ENCODE measurements around the gene WARS2.
"Not testable (repeated sequence)": the region's sequence is repeated elsewhere in the genome, so short reads cannot be mapped to it uniquely, and the experiment has no call there.

WARS2 gene

GRCh38 chr1:119136401-119136800 lies 4.1 kb downstream of the WARS2 start:
- no peak for DNase-seq

- DNase-seq, result no peak
These were observed 6.5 kb downstream of the WARS2 start for GRCh38 chr1:119133987-119134386.

DNA sequence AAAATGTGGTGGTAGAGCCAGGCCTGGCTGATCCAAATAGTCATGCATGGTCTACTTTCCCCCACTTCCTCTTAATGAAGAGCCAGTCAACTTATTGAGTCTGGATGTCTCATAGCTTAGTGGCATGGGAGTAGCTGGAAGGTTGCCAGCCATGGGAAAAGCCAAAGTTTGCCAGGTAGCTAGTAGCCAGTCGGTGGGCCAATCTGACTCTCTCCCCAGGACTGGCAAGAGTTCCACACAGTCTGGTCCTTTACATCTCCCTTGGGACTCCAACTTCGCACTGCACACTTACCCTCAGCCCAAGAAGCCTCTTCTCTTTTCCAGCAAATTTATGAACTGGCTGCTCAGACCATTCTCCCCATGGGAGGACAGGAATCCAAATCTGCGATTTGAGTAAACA lies 8.3 kb downstream of the WARS2 start:
- DNase-seq, result no peak

GRCh38 chr1:119125874-119126273 lies 14.6 kb downstream of the WARS2 start:
- no peak for DNase-seq

- no peak for DNase-seq
These were observed 15.7 kb downstream of the WARS2 start for GRCh38 chr1:119124764-119125163.

- not testable (repeated sequence) for DNase-seq
These were observed 18.6 kb downstream of the WARS2 start for GRCh38 chr1:119121872-119122271.

DNA sequence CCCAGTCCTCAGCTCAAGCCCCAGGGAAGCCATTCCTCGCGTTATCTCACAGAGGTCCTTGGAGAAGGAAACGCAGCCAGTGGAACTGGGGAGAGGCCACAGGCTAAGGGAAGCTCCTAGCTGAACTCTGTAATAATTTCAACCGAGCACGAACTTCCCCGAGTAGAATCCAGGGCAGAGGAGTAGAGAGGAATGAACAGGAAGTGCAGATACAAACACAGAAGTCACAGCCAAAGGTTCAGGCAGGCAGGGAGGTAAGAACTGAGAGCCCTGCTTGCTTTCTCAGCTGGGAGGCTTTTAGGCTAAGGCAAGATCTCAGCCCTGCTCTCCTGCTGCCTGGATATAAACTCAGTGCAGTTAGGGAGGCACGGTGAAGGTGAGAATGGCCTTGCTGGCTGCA lies 23.7 kb downstream of the WARS2 start:
- no peak for DNase-seq

DNA sequence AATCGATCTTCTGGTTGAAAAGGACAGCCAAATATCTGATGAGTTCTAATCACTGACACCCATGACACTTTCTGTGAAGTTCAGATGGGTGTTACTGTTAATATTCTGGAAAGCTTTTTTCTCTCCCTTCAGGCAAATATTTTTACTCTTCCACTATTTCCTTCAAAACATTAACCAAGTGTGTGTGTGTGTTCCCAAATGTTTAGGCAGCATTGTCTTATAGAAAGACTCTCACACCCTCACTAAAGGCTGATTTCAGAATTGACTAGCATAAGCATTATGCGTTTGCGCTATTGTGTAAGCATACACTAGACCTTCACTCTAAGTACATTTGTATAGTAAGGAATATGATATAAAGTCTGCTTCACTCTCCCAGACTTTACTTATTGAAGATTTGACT lies 24.7 kb downstream of the WARS2 start:
- DNase-seq, result no peak

DNA sequence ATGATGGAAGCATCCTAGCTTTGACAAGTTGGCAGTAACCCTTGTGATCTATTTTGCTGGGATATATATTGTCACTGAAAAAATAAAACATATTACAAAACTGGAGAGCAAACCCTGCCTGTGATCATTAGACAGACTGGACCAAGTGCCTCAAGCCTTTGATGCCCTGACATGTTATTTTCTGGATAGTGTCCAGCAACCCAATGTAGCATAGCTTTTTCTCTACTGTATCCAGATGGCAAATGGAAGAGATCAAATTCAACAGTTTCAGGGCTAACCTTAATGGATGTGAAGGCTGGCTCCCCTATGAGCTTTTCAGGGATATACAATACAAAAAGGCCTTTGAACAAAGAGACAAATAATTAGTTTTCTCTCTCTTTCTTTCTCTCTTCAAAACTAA lies 25.1 kb downstream of the WARS2 start:
- no peak for DNase-seq

GRCh38 chr1:119114786-119115185 lies 25.7 kb downstream of the WARS2 start:
- no peak for DNase-seq

- no peak for DNase-seq
These were observed 27.7 kb downstream of the WARS2 start for GRCh38 chr1:119112791-119113190.

DNA sequence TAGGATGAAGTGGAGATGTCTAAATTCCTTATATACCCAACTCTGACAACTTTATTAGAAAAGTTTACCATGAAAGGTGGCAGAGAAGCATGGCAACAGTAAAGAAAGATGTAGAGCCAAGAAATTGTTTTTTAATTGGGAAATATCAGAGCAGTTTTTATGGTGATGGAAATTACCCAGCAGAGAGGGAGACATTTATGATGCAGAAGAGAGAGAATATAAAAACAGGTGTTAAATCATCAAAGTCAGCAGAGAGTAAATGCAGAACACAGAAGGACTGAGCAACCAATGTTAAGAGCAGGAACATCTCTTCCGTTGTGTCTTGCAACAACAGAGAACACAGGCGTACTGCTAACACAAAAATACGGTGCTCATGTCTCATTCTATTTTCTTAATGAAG lies 28.2 kb downstream of the WARS2 start:
- DNase-seq, result no peak

DNA sequence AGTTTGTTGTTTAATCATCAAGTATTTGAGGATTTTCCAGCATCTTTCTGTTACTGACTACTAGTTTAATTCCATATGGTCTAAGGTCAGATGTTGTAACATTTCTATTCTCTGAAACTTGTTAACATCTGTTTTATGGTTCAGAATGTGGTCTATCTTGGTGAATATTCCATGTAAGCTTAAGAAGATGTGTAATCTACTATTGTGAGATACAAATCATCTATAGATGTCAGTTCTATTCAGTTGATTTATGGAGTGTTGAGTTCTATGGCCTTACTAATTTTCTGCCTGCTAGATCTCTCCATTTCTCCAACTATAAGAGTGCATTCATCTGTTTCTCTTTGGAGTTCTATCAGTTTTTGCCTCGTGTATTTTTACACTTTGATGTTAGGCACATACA lies 31.5 kb downstream of the WARS2 start:
- no peak for DNase-seq

GRCh38 chr1:119103764-119104163 lies 36.7 kb downstream of the WARS2 start:
- no peak for DNase-seq

DNA sequence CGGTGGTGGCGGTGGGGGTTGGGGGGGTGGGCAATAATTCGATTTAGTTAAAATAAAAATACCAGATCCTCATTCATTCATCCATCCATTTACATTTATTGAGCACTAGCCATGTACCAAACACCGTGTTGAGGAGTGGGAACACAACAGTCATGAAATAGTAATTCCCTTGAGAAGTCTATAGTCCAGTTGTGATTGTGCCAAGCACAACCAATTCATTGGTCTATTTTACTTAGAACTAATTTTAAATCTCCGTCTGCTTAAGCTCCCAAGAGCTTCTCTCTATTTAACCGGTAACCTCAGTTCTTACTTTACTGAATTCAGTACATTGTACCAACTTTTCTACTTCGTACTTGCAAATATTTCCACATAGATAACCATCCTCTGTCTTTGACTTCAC lies 38.4 kb downstream of the WARS2 start:
- DNase-seq, result no peak

DNA sequence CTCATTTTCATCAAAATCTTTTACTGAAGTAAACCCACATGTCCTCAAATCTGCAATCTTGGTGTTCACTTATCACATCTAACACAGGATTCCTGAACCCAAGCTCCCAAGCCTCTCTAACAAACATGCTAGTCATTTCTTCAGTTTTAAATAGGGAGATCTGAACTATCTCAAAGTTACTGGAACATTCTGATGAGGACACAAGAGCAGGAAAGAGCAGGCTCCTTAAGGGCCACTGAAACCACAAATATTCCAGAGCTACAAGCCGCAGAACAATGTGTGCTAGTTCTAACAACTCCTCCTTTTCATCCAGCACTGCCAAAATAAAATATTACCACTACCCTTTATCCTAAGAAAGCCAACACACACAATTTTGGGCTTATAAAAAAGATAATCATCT lies 38.9 kb downstream of the WARS2 start:
- DNase-seq, result no peak

DNA sequence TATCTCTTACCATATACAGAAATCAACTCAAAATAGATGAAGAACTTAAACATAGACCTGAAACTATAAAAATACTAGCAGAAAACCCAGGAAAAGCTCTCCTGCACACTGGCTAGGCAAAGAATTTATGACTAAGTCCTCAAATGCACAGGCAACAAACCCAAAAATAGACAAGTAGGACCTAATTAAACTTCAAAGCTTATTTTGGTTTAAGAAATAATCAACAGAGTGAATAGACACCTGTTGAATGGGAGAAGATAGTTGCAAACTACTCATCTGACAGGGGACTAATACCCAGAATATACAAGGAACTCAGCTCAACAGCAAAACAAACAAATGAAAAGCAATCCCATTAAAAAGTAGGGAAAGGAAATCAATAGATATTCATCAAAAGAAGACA lies 40.7 kb downstream of the WARS2 start:
- no peak for DNase-seq

- no peak for DNase-seq
These were observed 43.1 kb downstream of the WARS2 start for GRCh38 chr1:119097380-119097779.

DNA sequence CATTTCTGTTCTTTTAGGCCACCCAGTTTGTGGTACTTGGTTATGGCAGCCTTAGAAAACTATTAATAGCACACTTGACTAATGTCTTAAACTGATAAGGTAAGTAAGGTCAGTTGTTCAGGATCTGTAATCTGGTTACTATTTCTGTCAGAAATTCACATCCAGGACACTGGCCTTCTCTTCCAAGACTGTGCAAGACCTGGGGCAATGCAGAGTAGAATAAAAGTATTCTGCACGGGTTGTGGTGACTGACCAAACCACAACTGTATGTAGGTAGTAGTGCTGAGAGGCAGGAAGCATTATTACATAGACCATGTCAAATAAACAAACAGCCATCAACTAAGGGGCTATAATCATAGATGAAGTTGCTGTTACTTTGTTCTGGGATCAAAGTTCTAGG lies 46.7 kb downstream of the WARS2 start:
- no peak for DNase-seq

GRCh38 chr1:119091618-119092017 lies 48.8 kb downstream of the WARS2 start:
- DNase-seq, result no peak

DNA sequence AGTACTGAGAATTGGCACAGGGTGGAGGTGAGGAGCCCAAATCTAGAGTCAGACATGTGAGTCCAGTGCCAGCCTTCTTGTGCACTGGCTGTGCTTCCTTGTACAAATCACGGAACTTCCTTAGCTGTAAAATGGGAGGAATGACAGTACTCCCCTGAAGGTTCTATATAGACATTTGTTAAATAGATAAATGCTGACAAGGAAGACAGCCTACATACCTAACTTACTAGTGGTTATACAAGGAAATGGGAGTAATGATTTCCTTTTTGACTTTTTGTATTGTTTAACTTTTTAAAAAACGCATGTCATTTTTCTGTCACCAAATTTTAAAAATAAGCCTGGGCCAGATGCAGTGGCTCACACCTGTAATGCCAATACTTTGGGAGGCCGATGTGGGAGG lies 50.2 kb downstream of the WARS2 start:
- DNase-seq, result no peak

GRCh38 chr1:119086830-119087229 lies 53.6 kb downstream of the WARS2 start:
- DNase-seq, result no peak

DNA sequence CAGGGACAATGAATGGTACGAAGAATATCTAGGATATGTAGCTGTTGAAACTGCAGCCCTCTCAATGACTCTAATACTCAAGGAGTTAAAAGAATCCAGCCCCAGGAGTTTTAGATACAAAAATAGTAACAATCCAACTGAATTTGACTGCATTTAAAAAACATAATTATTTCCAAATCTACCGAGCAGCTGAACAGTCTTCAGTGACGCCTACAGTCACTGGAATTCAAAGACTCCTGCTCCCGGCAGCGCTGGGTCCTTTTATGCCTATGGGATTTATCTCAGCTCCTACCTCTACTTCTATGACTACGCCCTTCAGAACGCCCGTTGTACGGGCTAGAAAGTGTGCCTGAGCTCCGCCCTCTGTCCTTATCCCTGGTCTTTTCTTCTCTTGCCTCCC lies 55.7 kb downstream of the WARS2 start:
- no peak for DNase-seq

- no peak for DNase-seq
These were observed 56.5 kb downstream of the WARS2 start for GRCh38 chr1:119083980-119084379.

GRCh38 chr1:119083479-119083878 lies 57.0 kb downstream of the WARS2 start:
- DNase-seq, result no peak

DNA sequence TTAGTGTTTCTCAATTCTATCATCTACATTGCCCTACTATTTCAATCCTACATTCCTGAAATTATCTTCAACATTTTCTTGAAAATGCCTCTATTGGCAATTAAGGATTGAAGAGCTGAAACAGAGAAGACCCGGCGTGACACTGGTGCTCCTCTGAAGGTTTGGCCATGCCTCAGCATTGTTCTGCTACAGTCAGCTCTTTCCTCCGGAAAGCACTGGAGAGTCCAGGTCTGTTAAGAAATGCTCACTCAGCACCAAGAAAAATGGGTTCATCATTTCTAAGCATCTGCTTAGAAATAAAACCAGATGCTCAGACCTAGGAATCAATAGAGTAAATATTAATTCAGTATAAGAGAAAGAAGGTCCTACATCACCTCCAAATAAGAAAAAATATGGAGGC lies 58.8 kb downstream of the WARS2 start:
- DNase-seq, result no peak

Measured in stimulated activated CD8-positive, alpha-beta memory T cell treated with anti-CD3 and anti-CD28 coated beads, Interleukin-4, amount 100 ng/mL, for 48 hours (primary cell).